ENCODE data around the gene GBX1. TPM values are rescaled to one million over a fixed set of nuclear protein-coding genes. Genes with fewer than 3 reads are reported as not detected.
A peak's percentile ranks its signal among the peaks of the same experiment; 100 is the strongest.

GBX1 gene
- total and polyA plus RNA-seq, 5 donors from 2014 or later, result not detected

DNA sequence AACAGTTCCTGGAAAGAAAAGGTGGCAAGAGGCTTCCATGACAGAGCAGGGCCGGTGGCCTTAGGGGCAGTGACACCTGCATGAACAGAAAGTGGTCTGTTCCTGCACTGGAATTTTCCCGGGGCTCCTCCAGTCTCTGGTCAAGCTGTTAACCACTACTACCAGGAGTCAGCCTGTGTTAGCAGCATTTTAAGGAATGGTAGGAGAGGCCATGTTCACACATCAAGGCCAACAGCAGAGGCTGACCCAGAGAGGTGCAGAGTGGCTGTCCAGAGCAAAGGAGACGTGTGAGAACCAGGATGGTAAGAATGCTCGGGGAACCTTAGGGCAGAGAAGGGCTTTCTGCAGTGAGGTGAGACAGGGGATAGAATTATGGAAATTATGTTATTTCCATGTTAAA, 34.3 kb upstream of the GBX1 start:
- Mint-ChIP-seq H3K27me3 (peaks cover 9% of the 10 kb centered on the region), H3K9me3 (no peaks in the 10 kb centered on the region), H3K4me1 (peaks cover 2 to 10% (median 5%) of the 10 kb centered on the region in 4 donors), H3K36me3 (no peaks in the 10 kb centered on the region), H3K27ac (no peak overlapping the region), H3K4me3 (no peak overlapping the region)
- H3K27ac ChIP-seq (ENCODE audit: insufficient read depth, low read length, poor library complexity, severe bottlenecking), result no peak overlapping the region
- no peak overlapping the region for H3K4me3 ChIP-seq (ENCODE audit: low read depth, low read length)
- DNase-seq (no peak), ATAC-seq (ENCODE audit: low read depth in 2 of 2) (no peak)
- no peaks in the 10 kb centered on the region for H3K9me3 ChIP-seq (ENCODE audit: control insufficient read depth in 2 of 2, low read length in 2 of 2)
- H3K4me1 ChIP-seq (ENCODE audit: control insufficient read depth, insufficient read depth, low read length, poor library complexity, severe bottlenecking), result peaks cover 4% of the 10 kb centered on the region
- no peaks in the 10 kb centered on the region for H3K36me3 ChIP-seq (ENCODE audit: control insufficient read depth, insufficient read depth, low read length)
- H3K27me3 ChIP-seq (ENCODE audit: control insufficient read depth, insufficient read depth, low read length), result no peaks in the 10 kb centered on the region

DNA sequence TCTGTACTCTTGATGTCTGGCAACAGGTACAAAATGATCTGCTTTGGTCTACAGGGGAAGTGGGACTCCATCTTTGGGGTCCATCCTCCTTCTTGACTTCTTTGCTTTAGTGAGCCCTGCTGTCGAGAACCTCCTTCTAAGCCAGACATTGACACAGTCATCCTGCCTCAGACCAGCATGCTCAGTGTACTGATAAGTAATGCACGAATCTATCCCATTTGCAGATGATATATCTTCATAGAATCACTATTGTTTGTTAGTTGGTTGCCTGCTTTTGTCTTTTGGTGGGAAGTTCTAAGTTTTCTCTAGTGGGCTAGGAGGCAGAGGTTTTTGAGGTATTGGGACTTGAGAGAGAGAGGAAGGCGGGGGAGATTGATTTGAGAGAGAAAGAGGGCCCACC, 33.9 kb upstream of the GBX1 start:
- H3K36me3 Mint-ChIP-seq, result no peaks in the 10 kb centered on the region
- H3K4me1 Mint-ChIP-seq, result peaks cover 0 to 6% (median 2%) of the 10 kb centered on the region in 4 donors
- H3K9me3 Mint-ChIP-seq, result no peaks in the 10 kb centered on the region
- Histone ChIP-seq H3K9me3 (ENCODE audit: control insufficient read depth in 2 of 2, low read length in 2 of 2) (no peaks in the 10 kb centered on the region), H3K36me3 (ENCODE audit: control insufficient read depth, insufficient read depth, low read length) (no peaks in the 10 kb centered on the region), H3K4me1 (ENCODE audit: control insufficient read depth, insufficient read depth, low read length, poor library complexity, severe bottlenecking) (peaks cover under 1% of the 10 kb centered on the region), H3K4me3 (ENCODE audit: low read depth, low read length) (no peak overlapping the region), H3K27me3 (ENCODE audit: control insufficient read depth, insufficient read depth, low read length) (no peaks in the 10 kb centered on the region), H3K27ac (ENCODE audit: insufficient read depth, low read length, poor library complexity, severe bottlenecking) (no peak overlapping the region)
- ATAC-seq (ENCODE audit: low read depth in 2 of 2), result no peak
- no peak overlapping the region for H3K4me3 Mint-ChIP-seq
- peak overlapping the region in 1 of 3 donors; percentile 1 for H3K27ac Mint-ChIP-seq
- DNase-seq, result no peak
- peaks cover 5% of the 10 kb centered on the region for H3K27me3 Mint-ChIP-seq

DNA sequence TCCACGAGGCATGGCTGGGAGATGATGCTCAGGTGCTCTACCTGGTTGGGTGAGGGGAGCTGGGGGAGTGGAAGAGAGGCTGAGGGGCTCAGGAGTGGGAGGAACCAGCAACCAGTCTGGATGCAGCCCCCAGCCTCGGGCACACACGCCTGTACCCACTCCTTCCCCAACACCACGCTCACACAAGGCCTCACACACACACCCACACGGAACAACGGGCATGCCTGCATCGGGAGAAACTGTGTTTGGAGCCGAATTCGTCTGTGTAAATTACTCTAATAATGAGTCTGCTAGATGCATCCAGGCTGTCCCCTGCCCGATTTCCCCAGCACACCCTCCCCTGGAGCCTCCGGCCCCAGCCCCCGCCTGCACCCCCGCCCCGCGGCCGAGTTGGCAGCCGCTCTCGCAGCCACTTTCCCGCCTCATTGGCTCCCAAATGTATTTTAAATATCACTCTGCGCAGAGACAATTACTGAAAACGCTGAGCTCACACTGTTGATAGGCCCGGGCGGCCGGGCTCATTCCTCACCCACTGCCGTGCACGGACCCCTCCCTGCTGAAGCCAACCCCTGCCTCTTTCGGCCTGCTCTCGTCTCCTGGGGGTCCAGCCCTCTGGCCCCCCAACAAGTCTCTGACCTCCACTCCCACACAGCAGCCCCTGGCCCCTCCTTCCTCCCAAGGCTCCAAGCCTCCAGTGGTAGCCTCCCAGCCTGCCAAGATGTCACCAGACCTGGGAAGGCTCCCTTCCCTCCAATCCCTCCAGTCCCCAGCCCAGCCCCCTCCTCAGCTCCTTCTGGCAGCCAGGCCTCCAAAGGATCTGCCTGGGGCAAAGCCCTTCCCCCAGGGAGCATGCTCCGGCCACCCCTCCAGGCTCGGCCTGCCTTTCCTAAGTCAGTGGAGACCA, 31.7 kb upstream of the GBX1 start:
- no peaks in the 10 kb centered on the region for H3K36me3 Mint-ChIP-seq

DNA sequence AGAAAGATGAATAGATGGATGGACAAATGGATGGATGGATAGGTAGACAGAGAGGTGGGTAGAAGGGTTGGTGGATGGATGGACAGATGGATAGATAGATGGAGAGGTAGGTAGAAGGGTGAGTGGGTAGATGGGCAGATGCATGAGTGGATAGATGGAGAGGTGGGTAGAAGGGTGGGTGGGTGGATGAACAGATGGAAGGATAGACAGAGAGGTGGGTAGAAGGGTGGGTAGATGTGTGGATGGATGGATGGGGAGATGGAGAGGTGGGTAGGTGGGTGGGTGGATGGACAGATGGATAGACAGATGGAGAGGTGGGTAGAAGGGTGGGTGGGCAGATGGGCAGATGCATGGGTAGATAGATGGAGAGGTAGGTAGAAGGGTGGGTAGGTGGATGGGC, 30.4 kb upstream of the GBX1 start:
- no peaks in the 10 kb centered on the region for H3K36me3 ChIP-seq (ENCODE audit: control insufficient read depth, insufficient read depth, low read length)
- DNase-seq (no peak), ATAC-seq (ENCODE audit: low read depth in 2 of 2) (no peak)
- peaks cover 0 to 2% (median 0%) of the 10 kb centered on the region in 7 donors for H3K9me3 Mint-ChIP-seq
- no peaks in the 10 kb centered on the region for H3K36me3 Mint-ChIP-seq
- no peaks in the 10 kb centered on the region for H3K27me3 ChIP-seq (ENCODE audit: control insufficient read depth, insufficient read depth, low read length)
- H3K9me3 ChIP-seq (ENCODE audit: control insufficient read depth in 2 of 2, low read length in 2 of 2), result no peaks in the 10 kb centered on the region
- no peaks in the 10 kb centered on the region for H3K4me1 ChIP-seq (ENCODE audit: control insufficient read depth, insufficient read depth, low read length, poor library complexity, severe bottlenecking)
- H3K4me1 Mint-ChIP-seq, result no peaks in the 10 kb centered on the region
- no peak overlapping the region for H3K27ac ChIP-seq (ENCODE audit: insufficient read depth, low read length, poor library complexity, severe bottlenecking)
- no peak overlapping the region for H3K4me3 Mint-ChIP-seq
- peaks cover 17% of the 10 kb centered on the region for H3K27me3 Mint-ChIP-seq
- H3K27ac Mint-ChIP-seq, result no peak overlapping the region
- no peak overlapping the region for H3K4me3 ChIP-seq (ENCODE audit: low read depth, low read length)

More for the DNA sequence above, 31.7 kb upstream of the GBX1 start:
- H3K9me3 ChIP-seq (ENCODE audit: control insufficient read depth in 2 of 2, low read length in 2 of 2), result no peaks in the 10 kb centered on the region
- no peaks in the 10 kb centered on the region for H3K4me1 ChIP-seq (ENCODE audit: control insufficient read depth, insufficient read depth, low read length, poor library complexity, severe bottlenecking)
- H3K27ac ChIP-seq (ENCODE audit: insufficient read depth, low read length, poor library complexity, severe bottlenecking), result no peak overlapping the region
- no peak overlapping the region for H3K4me3 Mint-ChIP-seq
- H3K27me3 Mint-ChIP-seq, result peaks cover 17% of the 10 kb centered on the region
- peaks cover 0 to 2% (median 0%) of the 10 kb centered on the region in 7 donors for H3K9me3 Mint-ChIP-seq
- H3K4me3 ChIP-seq (ENCODE audit: low read depth, low read length), result no peak overlapping the region
- no peaks in the 10 kb centered on the region for H3K36me3 ChIP-seq (ENCODE audit: control insufficient read depth, insufficient read depth, low read length)
- no peaks in the 10 kb centered on the region for H3K4me1 Mint-ChIP-seq
- no peak for DNase-seq
- no peak for ATAC-seq (ENCODE audit: low read depth in 2 of 2)
- H3K27ac Mint-ChIP-seq, result no peak overlapping the region
- H3K27me3 ChIP-seq (ENCODE audit: control insufficient read depth, insufficient read depth, low read length), result no peaks in the 10 kb centered on the region

DNA sequence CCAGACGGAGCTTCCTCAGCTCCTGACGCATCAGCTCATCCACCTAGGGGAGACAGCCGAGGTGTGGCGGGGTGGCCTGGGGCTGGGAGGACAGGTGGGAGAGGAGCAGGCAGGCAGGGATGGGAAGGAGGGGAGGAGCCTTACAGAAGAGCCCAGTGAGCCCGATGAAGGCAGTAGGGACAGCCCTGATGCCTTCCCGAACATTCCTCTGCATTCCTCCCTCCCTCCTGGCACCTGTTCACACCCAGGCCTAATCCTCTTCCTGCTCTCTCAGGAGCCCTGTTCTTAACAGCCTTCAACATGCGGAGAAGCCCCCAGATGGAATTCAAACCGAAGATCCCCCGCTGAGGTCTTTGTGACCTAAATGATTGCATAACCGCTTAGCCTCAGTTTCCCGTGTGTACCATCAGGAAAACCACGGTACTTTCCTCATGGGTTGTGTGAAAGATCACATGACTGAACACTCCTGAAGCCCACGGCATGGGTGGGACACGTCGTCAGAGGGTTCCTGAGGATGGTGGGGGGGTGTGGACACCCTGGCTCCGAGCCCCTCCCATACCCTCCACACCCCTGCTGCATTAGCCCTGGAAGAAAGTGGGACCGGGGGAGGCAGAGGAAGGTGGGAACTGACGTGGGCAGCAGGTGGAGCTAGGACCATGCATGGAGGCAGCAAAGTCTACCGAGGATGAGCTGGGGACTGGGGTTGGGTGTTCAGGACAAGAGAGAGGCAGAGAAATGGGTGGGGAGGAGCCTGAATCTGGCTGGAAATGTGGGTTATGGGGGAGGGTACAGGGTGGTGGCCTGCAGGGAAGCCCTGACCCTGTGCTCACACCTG, 28.3 kb upstream of the GBX1 start:
- Mint-ChIP-seq H3K27ac (no peak overlapping the region), H3K27me3 (peaks cover 12% of the 10 kb centered on the region), H3K4me1 (no peaks in the 10 kb centered on the region), H3K36me3 (no peaks in the 10 kb centered on the region), H3K4me3 (no peak overlapping the region), H3K9me3 (peaks cover 0 to 2% (median 0%) of the 10 kb centered on the region in 7 donors)
- DNase-seq (no peak), ATAC-seq (ENCODE audit: low read depth in 2 of 2) (no peak)
- Histone ChIP-seq H3K4me3 (ENCODE audit: low read depth, low read length) (no peak overlapping the region), H3K27ac (ENCODE audit: insufficient read depth, low read length, poor library complexity, severe bottlenecking) (no peak overlapping the region), H3K9me3 (ENCODE audit: control insufficient read depth in 2 of 2, low read length in 2 of 2) (no peaks in the 10 kb centered on the region), H3K36me3 (ENCODE audit: control insufficient read depth, insufficient read depth, low read length) (no peaks in the 10 kb centered on the region), H3K4me1 (ENCODE audit: control insufficient read depth, insufficient read depth, low read length, poor library complexity, severe bottlenecking) (no peaks in the 10 kb centered on the region), H3K27me3 (ENCODE audit: control insufficient read depth, insufficient read depth, low read length) (no peaks in the 10 kb centered on the region)

DNA sequence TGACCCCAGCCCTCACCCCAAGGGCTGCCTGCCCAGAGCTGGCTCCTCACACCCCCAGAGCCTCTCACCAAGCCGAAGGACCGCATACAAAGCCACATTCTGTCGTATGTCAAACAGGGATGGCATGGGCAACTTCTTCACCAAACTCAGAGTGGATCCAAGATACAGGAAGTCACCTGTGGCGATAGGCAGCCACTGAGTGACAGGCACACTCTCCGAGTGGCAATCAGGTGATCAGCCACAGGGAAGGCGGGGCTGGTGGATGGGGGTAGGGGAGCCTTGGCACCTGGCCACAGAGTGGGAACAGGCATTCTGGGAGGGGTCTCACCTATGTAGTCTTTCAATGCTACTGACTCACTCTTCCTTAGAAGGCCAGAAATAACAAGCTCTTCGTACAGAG, 26.7 kb upstream of the GBX1 start:
- ATAC-seq (ENCODE audit: low read depth in 2 of 2) (no peak), DNase-seq (no peak)
- H3K4me3 Mint-ChIP-seq, result no peak overlapping the region
- H3K27me3 ChIP-seq (ENCODE audit: control insufficient read depth, insufficient read depth, low read length), result peaks cover 2% of the 10 kb centered on the region
- H3K9me3 Mint-ChIP-seq, result peaks cover 0 to 2% (median 0%) of the 10 kb centered on the region in 7 donors
- no peaks in the 10 kb centered on the region for H3K9me3 ChIP-seq (ENCODE audit: control insufficient read depth in 2 of 2, low read length in 2 of 2)
- no peak overlapping the region for H3K4me3 ChIP-seq (ENCODE audit: low read depth, low read length)
- H3K27ac Mint-ChIP-seq, result peak overlapping the region in 1 of 3 donors; percentile 23
- H3K36me3 Mint-ChIP-seq, result no peaks in the 10 kb centered on the region
- H3K4me1 ChIP-seq (ENCODE audit: control insufficient read depth, insufficient read depth, low read length, poor library complexity, severe bottlenecking), result no peaks in the 10 kb centered on the region
- no peaks in the 10 kb centered on the region for H3K36me3 ChIP-seq (ENCODE audit: control insufficient read depth, insufficient read depth, low read length)
- no peaks in the 10 kb centered on the region for H3K4me1 Mint-ChIP-seq
- H3K27ac ChIP-seq (ENCODE audit: insufficient read depth, low read length, poor library complexity, severe bottlenecking), result no peak overlapping the region
- peaks cover 20% of the 10 kb centered on the region for H3K27me3 Mint-ChIP-seq

DNA sequence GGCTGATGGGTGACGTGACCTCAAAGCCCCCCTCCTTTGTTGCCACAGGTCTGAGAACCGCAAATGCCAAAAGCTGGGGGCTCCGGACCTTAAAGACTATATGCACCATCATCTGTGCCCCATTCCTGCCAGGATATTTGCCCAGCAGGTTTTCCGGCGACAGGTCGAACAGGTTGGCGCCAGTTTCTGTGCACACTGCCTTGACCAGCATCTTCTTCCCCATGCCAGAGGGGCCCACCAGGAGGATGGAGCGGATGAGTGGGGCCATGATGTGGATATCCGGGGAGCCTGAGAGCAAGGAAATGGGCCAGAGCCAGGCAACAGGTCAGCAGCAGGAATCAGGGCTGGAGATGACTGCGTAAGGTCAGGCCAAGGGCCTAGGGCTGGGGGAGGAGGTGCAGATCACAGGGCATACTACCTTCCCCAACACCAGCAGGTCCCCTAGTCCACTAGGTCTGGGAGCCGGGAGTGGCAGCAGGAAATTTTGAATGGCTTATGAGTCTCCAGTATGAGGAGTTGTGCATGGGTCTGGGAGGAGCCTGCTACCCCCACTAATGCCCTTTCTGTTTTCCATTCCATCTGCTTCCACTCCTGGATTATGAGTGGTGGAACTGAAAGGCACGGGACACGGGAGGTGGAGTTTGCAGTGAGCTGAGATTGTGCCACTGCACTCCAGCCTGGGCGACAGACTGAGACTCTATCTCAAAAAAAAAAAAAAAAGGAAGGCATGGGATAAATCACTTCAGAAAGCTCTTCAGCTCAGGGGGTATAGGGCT, 25.9 kb upstream of the GBX1 start:
- no peaks in the 10 kb centered on the region for H3K4me1 ChIP-seq (ENCODE audit: control insufficient read depth, insufficient read depth, low read length, poor library complexity, severe bottlenecking)
- Mint-ChIP-seq H3K27ac (peak overlapping the region in 1 of 3 donors; percentile 38), H3K9me3 (peaks cover 0 to 2% (median 0%) of the 10 kb centered on the region in 7 donors), H3K27me3 (peaks cover 26% of the 10 kb centered on the region), H3K4me1 (no peaks in the 10 kb centered on the region), H3K36me3 (no peaks in the 10 kb centered on the region), H3K4me3 (no peak overlapping the region)
- no peak overlapping the region for H3K4me3 ChIP-seq (ENCODE audit: low read depth, low read length)
- H3K27ac ChIP-seq (ENCODE audit: insufficient read depth, low read length, poor library complexity, severe bottlenecking), result no peak overlapping the region
- no peaks in the 10 kb centered on the region for H3K36me3 ChIP-seq (ENCODE audit: control insufficient read depth, insufficient read depth, low read length)
- DNase-seq, result no peak
- no peaks in the 10 kb centered on the region for H3K9me3 ChIP-seq (ENCODE audit: control insufficient read depth in 2 of 2, low read length in 2 of 2)
- no peak for ATAC-seq (ENCODE audit: low read depth in 2 of 2)
- H3K27me3 ChIP-seq (ENCODE audit: control insufficient read depth, insufficient read depth, low read length), result peaks cover 2% of the 10 kb centered on the region
